GM21367 (cell line): ENCODE results near the gene STK39.

Experiments
- ATAC-seq: cut with Tn5 transposase; IDR thresholded peaks from one replicate; pipeline ENCODE4 v1.9.1; 2021; ENCODE audit not compliant: unreplicated experiment

The STK39 gene

GRCh38 chr2:167965907-167966761 lies 281.3 kb downstream of the STK39 start:
- no peak for ATAC-seq

GRCh38 chr2:167964650-167965413 lies 282.6 kb downstream of the STK39 start:
- ATAC-seq: no peak

GRCh38 chr2:167963899-167964649 lies 283.3 kb downstream of the STK39 start:
- no peak for ATAC-seq

GRCh38 chr2:167962436-167963226 lies 284.8 kb downstream of the STK39 start:
- ATAC-seq: no peak

DNA sequence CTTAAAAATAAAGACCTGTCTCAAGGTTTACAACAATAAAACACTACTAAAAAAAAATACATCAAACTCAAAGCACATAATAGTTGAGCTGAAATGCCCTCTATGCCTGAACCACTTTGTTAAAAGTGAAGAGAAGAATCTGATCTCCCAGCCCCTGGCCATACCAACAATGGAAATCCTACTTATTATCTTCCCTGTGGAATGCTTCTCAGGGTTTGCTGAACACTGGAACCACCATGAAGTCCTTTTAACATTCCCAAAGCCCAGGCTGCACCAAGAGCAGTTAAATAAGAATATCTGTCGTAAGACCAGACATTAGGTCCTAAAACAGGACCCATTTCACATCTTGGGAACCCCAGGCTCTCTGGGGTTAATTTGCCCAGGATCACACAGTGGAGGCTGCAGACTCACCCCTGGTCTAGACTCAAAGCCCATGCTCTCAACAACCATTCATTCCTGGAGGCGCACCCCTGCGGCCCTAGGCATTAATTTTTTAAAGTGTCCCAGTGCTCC lies 285.8 kb downstream of the STK39 start:
- no peak for ATAC-seq

- no peak for ATAC-seq
Measured at GRCh38 chr2:167960089-167960747, 287.2 kb downstream of the STK39 start.

DNA sequence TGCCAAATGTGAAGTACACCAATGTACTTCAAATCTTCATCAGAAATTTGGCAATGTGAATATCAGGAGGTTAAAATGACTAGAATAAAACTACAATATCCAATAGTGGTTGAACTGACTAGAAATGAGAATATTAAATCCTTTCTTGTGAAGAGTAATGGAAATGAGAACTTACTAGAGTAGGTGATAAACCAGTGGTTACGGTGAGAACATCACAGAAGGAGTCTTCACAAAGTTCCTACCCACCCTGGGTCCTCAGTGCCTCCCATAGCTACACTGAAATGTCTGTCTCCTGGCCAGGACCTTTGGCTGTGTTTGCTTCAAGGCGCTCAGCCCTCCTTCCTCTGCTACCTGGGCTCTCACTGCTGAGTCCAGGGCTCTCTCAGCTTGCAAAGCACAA lies 289.7 kb downstream of the STK39 start:
- ATAC-seq: no peak

- no peak for ATAC-seq
Measured at GRCh38 chr2:167955264-167955906, 292.0 kb downstream of the STK39 start.

GRCh38 chr2:167954495-167954894 lies 292.9 kb downstream of the STK39 start:
- no peak for ATAC-seq

- no peak for ATAC-seq
Measured at GRCh38 chr2:167953776-167954175, 293.6 kb downstream of the STK39 start.

GRCh38 chr2:167950571-167950970 lies 296.8 kb downstream of the STK39 start:
- ATAC-seq: no peak

DNA sequence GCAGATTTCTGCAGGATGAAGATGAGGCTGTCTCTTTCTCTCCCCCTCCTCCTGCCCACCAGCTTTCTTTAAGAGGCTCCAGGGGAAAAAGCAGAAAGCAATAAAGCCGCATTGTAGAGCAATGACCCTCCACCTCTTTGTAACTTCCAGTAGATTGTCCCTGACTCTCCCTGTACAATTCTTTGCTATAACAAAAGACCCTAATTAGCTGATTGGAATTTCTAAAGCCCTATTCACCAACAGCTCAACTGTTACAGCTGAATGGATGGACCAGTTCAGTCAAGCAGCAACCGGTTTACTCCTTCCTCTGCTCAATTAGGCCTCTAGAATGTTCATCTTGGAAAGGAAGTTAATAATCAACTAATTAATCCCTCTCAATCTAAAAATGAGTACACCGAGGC lies 301.0 kb downstream of the STK39 start:
- no peak for ATAC-seq

DNA sequence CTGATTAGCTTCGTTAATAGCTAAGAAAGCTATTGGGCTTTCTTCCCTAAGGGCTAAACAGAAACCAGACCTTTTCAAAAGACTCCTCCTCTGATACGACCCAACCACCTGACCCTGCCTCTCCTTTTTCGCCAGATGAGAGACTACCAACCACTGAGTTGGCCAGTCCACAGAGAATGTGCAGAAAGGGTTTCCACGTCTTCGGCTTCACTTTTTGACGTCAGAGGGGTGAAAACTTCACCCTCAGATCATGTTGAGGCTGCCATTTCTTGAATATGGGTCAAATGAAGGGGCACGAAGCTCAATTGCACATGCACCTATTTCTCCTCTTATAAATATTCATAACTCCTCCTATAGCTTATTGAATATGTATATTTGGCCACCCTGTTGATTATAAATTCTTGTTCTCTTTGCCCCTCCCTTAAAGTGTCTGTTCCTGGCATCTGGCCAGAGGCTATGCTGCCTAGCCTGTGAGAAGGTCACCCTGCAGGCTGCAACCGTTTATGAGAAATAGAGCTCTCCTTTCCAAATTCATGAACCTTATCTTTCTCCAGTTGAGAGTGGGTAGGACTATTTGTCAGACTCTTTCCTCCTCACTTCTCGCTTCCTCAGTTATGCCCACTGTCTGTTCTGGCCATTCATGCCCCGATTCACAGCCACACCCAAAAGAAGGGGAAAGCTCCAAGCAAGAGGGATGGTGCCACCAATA lies 301.6 kb downstream of the STK39 start:
- no peak for ATAC-seq

- no peak for ATAC-seq
Measured at GRCh38 chr2:167944825-167945659, 302.4 kb downstream of the STK39 start.

- no peak for ATAC-seq
Measured at GRCh38 chr2:167943897-167944296, 303.5 kb downstream of the STK39 start.

GRCh38 chr2:167943368-167943767 lies 304.0 kb downstream of the STK39 start:
- ATAC-seq: no peak

DNA sequence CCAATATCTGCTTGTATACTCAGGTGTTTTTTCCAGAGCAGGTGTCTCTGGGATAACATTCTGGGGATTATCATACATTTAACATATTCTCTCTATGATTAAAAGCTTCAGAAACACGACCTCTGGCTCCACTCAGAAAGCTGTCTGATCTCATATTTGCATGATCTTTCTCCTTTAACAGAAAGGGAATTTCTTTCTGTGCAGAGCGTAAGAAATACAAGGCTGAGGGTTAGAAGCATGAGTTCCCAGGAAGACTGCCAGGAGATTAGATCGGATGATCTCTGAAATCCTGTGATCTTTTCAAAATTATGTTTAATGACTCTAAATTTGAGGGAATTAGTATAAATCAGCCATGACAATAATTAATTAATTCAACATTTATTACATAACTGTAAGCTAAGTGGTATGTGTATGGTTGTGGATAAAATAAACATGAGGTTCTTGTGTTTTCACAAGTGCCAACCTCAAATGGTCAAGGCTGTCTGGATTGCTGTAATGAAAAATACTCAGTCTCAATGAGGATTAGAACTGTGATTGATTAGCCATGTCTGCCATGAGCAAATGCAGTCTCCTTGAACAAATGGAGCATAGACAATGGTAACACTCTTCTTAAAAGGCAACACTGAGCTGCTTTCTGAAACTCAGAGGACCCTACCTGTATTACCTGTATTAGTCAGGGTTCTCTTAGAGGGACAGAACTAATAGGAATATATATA lies 304.9 kb downstream of the STK39 start:
- ATAC-seq: no peak
